ENCODE results near the gene ZCWPW1. TPM values are rescaled to one million over a fixed set of nuclear protein-coding genes. Genes with fewer than 3 reads are reported as not detected.

ZCWPW1 gene
- total RNA-seq, 1 donor from 2014 or later: 3.8 TPM

DNA sequence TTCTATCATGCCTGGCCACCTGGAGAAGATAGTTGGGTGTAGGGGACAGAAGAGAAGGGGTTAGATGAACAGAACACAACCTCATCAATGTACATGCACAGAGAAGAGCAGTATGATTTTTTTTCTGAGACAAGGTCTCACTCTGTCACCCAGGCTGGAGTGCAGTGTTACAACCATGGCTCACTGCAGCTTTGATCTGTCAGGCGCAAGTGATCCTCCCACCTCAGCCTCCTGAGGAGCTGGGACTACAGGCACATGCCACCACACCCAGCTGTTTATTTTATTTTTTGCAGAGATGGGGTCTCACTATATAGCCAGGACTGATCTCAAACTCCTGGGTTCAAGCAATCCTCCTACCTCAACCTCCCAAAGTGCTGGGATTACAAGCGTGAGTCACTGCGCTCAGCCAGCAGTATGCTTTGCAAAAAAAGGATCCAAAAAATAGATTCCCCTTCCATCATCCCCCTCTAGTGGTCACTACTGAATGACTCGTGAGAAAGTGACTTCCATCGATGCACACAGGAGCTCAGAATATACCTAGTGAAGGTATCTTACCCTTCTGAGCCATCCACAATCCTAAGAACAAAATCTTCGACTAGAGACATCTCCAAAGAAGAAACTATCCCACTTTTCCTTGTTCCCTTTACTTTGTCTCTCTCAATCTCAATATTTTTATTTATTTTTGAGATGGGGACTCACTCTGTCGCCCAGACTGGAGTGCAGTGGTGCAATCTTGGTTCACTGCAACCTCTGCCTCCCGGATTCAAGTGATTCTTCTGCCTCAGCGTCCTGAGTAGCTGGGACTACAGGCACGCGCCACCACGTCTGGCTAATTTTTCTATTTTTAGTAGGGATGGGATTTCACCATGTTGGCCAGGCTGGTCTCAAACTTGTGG is 21.0 kb downstream of the ZCWPW1 start:
- no peak overlapping the region for H3K4me3 ChIP-seq (ENCODE audit: low read depth, low read length)
- TF ChIP-seq, protein P1, sequence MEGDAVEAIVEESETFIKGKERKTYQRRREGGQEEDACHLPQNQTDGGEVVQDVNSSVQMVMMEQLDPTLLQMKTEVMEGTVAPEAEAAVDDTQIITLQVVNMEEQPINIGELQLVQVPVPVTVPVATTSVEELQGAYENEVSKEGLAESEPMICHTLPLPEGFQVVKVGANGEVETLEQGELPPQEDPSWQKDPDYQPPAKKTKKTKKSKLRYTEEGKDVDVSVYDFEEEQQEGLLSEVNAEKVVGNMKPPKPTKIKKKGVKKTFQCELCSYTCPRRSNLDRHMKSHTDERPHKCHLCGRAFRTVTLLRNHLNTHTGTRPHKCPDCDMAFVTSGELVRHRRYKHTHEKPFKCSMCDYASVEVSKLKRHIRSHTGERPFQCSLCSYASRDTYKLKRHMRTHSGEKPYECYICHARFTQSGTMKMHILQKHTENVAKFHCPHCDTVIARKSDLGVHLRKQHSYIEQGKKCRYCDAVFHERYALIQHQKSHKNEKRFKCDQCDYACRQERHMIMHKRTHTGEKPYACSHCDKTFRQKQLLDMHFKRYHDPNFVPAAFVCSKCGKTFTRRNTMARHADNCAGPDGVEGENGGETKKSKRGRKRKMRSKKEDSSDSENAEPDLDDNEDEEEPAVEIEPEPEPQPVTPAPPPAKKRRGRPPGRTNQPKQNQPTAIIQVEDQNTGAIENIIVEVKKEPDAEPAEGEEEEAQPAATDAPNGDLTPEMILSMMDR (conservative IDR thresholded peaks at IDR 0.05; ENCODE audit: low read depth, low read length): peak; percentile 73
- DNase-seq (ENCODE audit: low read depth): peak; percentile 22

DNA sequence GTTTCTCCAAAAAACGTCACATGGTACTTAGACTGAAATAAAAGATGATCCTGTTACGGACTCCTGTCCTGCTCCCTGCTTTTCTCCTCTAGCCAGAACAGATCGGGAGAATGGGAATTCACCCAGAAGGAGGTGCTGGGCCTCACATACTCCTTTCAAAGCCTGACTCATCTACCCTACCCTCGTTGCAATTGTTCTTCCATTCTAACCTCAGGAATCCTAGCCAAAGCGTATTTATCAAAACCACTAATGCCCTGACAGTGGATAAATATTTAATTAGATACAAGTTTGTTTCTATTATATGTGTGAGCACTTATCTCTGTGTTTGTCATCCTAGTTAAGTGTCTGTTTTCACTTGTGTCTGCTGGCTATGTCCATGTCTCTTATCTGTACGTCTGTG is 21.7 kb downstream of the ZCWPW1 start:
- no peak overlapping the region for H3K4me3 ChIP-seq (ENCODE audit: low read depth, low read length)
- TF ChIP-seq, protein P1 (conservative IDR thresholded peaks at IDR 0.05; ENCODE audit: low read depth, low read length): no peak
- peak; percentile 4 for DNase-seq (ENCODE audit: low read depth)

DNA sequence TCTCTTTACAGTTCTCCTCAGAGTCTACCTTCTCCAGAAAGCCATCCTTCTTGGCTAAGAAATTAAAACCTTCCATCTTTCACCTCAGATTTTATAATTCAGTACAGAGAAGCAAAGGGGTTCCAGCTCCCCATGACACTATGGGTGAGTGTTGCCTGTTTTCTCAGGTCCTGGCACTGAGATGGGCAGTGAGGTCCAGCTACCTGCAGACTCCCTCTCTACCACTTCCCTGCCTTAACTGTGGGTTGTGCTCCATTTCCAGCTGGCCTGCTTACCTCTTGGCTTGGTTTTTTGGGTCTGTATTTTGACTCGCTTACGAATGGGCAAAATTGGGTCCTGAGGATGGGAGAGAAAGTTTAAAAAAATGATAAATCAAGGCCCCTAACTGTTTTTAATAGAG is 26.3 kb downstream of the ZCWPW1 start:
- H3K4me3 ChIP-seq (ENCODE audit: low read depth, low read length): no peak overlapping the region
- TF ChIP-seq, protein P1 (conservative IDR thresholded peaks at IDR 0.05; ENCODE audit: low read depth, low read length): no peak
- DNase-seq (ENCODE audit: low read depth): no peak

DNA sequence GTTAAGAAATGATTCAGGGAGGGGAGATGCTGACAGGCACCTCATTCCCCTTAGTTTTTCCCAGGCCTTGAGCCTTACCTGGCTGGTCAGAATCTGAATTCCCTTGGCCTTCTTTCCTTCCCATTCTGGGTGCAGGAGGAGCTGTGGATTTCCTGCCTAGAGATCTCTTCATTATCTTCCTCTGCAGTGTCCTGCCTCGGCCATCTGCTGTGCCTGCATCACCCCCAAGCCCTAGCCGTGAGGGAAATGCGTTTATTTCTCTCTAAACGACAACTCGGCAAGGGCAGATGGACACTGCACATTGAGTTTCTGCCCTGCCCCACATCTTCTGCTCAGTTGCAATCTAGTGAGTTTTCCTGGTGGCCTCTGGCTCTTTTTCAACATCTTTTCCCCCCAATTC is 26.7 kb downstream of the ZCWPW1 start:
- TF ChIP-seq, protein P1 (conservative IDR thresholded peaks at IDR 0.05; ENCODE audit: low read depth, low read length): no peak
- DNase-seq (ENCODE audit: low read depth): no peak
- no peak overlapping the region for H3K4me3 ChIP-seq (ENCODE audit: low read depth, low read length)

DNA sequence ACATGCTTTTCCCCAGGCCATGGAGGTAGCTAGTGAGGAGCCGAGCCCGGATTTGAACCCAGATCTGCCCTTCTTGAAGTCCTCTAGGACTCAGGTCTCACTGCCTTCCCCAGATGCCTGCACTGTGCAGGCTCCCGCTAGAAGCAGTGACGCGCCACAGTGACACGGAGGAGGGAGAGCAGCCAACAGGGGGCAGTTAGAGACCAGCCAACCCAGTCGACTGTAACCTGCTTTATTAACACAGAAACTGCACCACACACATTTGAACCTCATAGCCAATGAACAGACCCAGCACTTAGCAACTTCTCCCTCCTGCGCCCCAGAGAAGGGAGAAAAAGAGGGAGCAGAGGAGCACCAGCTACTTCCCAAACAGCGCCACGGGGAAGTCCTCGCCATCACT is 27.8 kb downstream of the ZCWPW1 start:
- no peak overlapping the region for H3K4me3 ChIP-seq (ENCODE audit: low read depth, low read length)
- no peak for DNase-seq (ENCODE audit: low read depth)
- TF ChIP-seq, protein P1 (conservative IDR thresholded peaks at IDR 0.05; ENCODE audit: low read depth, low read length): peak; percentile 16

DNA sequence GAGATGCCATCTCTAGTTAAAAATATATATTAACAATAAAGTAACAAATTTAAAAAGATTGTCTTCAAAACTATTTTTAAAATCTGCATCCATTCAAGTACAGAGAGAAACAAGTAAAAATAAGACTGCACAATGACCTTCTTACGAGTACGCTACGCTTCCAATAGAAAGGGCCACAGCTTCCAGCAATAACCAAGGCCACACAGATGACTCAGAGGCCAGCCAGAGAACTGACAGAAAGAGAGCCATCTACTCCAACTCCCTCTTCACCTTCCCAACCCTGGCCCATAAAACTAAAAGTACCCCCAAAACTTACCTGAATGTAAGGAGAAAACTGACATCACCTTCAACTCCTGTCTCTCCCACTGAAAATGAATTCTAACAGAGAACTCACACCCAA is 28.5 kb downstream of the ZCWPW1 start:
- no peak overlapping the region for H3K4me3 ChIP-seq (ENCODE audit: low read depth, low read length)
- DNase-seq (ENCODE audit: low read depth): no peak
- TF ChIP-seq, protein P1 (conservative IDR thresholded peaks at IDR 0.05; ENCODE audit: low read depth, low read length): no peak

DNA sequence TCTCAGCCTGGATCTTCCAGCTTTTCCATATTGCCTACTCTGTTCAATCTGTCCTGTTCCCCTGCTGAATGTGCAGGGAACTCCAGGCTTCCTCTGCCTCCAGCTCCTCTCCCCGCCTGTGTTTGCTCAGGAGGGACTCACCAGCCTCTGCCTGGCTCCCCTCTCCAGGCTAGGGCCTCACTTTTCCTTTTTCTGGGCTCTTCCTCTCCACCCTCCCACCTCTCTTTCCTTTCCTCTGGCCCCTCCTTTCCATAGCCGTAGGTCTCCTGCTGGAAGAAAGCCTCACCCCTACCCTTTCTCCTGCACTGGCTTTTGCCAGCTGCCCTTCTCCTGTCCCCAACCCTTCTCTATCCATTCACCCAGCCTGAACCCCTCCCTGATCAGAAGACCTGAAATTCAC is 30.3 kb downstream of the ZCWPW1 start:
- TF ChIP-seq, protein P1 (conservative IDR thresholded peaks at IDR 0.05; ENCODE audit: low read depth, low read length): no peak
- DNase-seq (ENCODE audit: low read depth): no peak
- H3K4me3 ChIP-seq (ENCODE audit: low read depth, low read length): no peak overlapping the region

All from epithelial cell of proximal tubule (primary cell).